SK-N-MC (cell line): Measurements from ENCODE around the gene RTN4RL1.

Source experiments
- EZH2 ChIP-seq: fragments of 200-600 bp; sonication (generic); IDR thresholded peaks from one replicate; pipeline ENCODE4 v1.6.1; 2017; ENCODE audit warnings: antibody characterized with exemption
- FOXP2 ChIP-seq: optimal IDR thresholded peaks from 2 replicates; pipeline ENCODE3; 2011; ENCODE audit warnings: mild to moderate bottlenecking, moderate library complexity; ENCODE audit not compliant: insufficient read depth; ENCODE audit errors: extremely low read length, control extremely low read depth
- POLR2AphosphoS5 ChIP-seq: IDR thresholded peaks from 2 replicates; pipeline ENCODE4 v1.6.1; 2012; ENCODE audit warnings: mild to moderate bottlenecking, low read depth, low read length, borderline replicate concordance

DNA sequence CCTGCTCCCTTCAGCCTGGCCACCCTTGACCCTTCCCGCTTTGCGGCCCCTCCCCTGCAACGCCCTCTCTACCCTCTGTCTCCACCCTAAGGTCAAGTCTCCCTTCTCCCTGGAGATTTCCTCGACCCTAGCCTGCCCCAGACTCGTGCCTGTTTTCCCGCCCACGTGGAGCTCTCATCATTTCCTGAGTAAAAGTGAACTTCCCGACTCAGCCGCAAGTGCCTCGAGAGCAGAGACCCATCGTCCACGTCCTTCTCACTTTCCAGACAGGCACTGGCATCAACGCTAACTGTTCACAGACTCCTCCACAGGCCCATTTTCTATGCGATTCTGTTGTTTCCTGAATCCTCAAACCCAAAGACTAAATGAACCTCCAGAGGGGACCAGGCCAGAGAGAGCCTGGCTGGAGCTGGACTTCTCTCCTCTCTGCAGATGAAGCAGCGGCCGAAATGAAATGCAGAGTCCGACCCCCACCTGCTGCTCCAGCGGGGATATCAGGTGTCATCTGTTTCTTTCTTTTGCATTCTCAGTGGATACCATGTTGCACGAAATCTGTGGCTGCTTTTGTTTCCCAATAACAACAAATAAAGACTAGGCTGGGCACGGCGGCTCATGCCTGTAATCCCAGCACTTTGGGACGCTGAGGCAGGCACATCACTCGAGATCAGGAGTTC lies 52.5 kb downstream of the RTN4RL1 start:
- no peak for TF ChIP-seq POLR2AphosphoS5
- no peak for TF ChIP-seq EZH2
- TF ChIP-seq FOXP2 = no peak
